Measurements from ENCODE around the gene NRXN3.
A peak's percentile ranks its signal among the peaks of the same experiment; 100 is the strongest.

The NRXN3 gene

GRCh38 chr14:79578470-79578869 is 1408.3 kb downstream of the NRXN3 start:
- in situ Hi-C loops (cut with HindIII; ENCODE audit: low pct_ligation_motif_present, low pct_unique_long_range_greater_than_20kb, low sequenced_read_pairs): no loop called here
- no peak for DNase-seq

GRCh38 chr14:79580414-79580813 is 1410.2 kb downstream of the NRXN3 start:
- in situ Hi-C loops (cut with HindIII; ENCODE audit: low pct_ligation_motif_present, low pct_unique_long_range_greater_than_20kb, low sequenced_read_pairs): no loop called here
- no peak for DNase-seq

DNA sequence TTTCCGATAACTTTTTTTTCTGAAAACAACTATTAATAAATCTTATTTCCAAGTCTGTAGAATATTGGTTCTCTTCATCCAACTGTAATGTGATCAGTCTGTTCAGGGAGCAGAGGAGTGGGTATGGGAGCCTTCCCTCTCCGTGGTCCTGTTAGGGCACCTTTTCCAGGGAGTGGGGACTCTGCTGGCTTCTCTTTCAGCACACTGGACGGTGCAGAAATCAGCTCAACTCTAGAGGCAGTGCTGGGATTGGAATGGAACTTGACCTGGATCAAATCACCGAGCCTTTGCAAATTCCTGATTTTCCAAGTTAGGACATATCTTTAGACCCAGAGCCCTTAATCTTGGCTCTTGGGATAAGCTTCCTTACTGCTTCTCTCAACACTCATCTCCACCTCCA is 1410.7 kb downstream of the NRXN3 start:
- no peak for DNase-seq
- in situ Hi-C loops (cut with HindIII; ENCODE audit: low pct_ligation_motif_present, low pct_unique_long_range_greater_than_20kb, low sequenced_read_pairs): no loop called here

DNA sequence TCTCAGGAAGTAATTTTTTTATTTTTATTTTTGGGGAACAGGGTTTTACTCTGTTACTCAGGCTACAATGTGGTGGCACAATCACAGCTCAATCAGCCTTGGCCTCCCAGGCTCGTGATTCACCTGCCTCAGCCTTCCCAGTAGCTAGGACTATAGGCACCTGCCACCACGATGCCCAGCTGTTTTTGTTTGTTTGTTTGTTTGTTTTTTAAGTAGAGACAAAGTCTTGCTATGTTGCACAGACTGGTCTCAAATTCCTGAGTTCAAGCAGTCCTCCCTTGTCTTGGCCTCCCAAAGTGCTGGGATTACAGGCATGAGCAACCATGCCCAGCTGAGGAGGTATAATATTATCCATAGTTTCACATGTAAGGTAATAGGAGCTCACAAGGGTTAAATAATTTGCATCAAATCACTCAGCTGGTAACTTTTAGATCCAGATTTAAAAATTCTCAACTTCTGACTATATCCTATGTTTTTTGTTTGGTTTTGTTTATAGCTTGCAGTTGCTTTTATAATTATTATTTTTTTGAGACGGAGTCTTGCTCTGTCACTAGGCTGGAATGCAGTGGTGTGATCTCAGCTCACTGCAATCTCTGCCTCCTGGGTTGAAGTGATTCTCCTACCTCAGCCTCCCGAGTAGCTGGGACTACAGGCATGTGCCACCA is 1411.9 kb downstream of the NRXN3 start:
- DNase-seq: peak; percentile 20
- in situ Hi-C loops (cut with HindIII; ENCODE audit: low pct_ligation_motif_present, low pct_unique_long_range_greater_than_20kb, low sequenced_read_pairs): no loop called here

- DNase-seq: no peak
- in situ Hi-C loops (cut with HindIII; ENCODE audit: low pct_ligation_motif_present, low pct_unique_long_range_greater_than_20kb, low sequenced_read_pairs): no loop called here
These were observed 1413.7 kb downstream of the NRXN3 start for GRCh38 chr14:79583738-79584408.

DNA sequence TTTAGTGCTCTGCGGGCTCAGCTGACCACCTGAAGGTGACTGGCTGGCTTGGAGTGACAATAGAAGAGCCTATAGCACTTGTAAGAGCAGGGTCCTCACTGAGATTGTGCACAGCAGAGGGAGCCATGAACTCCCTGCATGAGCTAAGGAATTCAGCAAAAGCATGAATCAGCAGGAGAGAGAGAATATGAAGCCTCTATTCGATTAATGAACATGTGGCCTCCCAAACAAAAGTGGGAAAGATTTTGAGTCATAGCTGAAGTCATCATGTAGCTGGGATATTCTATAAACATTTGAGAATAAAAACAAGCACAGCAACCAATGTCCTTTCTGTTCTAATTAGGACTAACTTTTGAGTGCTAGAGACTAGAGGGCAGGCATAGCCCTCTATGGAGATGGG is 1414.5 kb downstream of the NRXN3 start:
- peak; percentile 46 for DNase-seq
- in situ Hi-C loops (cut with HindIII; ENCODE audit: low pct_ligation_motif_present, low pct_unique_long_range_greater_than_20kb, low sequenced_read_pairs): no loop called here

GRCh38 chr14:79585845-79586244 is 1415.7 kb downstream of the NRXN3 start:
- peak; percentile 31 for DNase-seq
- in situ Hi-C loops (cut with HindIII; ENCODE audit: low pct_ligation_motif_present, low pct_unique_long_range_greater_than_20kb, low sequenced_read_pairs): no loop called here

GRCh38 chr14:79586416-79586815 is 1416.2 kb downstream of the NRXN3 start:
- DNase-seq: no peak

GRCh38 chr14:79586989-79587598 is 1416.9 kb downstream of the NRXN3 start:
- in situ Hi-C loops (cut with HindIII; ENCODE audit: low pct_ligation_motif_present, low pct_unique_long_range_greater_than_20kb, low sequenced_read_pairs): no loop called here
- no peak for DNase-seq

More at GRCh38 chr14:79586416-79586815, 1416.2 kb downstream of the NRXN3 start:
- in situ Hi-C loops (cut with HindIII; ENCODE audit: low pct_ligation_motif_present, low pct_unique_long_range_greater_than_20kb, low sequenced_read_pairs): no loop called here

GRCh38 chr14:79587875-79588274 is 1417.7 kb downstream of the NRXN3 start:
- no peak for DNase-seq
- in situ Hi-C loops (cut with HindIII; ENCODE audit: low pct_ligation_motif_present, low pct_unique_long_range_greater_than_20kb, low sequenced_read_pairs): no loop called here

- DNase-seq: no peak
- in situ Hi-C loops (cut with HindIII; ENCODE audit: low pct_ligation_motif_present, low pct_unique_long_range_greater_than_20kb, low sequenced_read_pairs): no loop called here
These were observed 1418.2 kb downstream of the NRXN3 start for GRCh38 chr14:79588398-79588797.

- in situ Hi-C loops (cut with HindIII; ENCODE audit: low pct_ligation_motif_present, low pct_unique_long_range_greater_than_20kb, low sequenced_read_pairs): no loop called here
- peak; percentile 4 for DNase-seq
These were observed 1426.4 kb downstream of the NRXN3 start for GRCh38 chr14:79596551-79596950.

DNA sequence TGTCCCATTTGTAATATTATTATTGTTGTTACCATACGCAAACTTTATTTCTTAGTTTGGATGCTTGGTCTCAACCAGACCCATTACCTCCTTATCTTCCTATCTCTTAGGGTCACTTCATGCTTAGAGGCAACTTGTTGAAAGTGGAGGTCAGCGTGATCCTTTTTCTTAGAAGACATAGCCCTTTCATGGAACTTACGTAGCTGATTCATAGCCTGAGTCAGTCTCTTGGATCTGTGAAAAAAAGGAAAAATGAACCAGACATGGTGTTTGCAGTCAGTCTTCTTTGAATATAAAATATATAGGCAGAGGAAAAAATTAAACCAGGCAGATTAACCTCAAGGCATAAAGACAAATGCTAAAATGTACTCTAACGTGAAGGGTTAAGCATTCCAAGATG is 1427.4 kb downstream of the NRXN3 start:
- DNase-seq: no peak
- in situ Hi-C loops (cut with HindIII; ENCODE audit: low pct_ligation_motif_present, low pct_unique_long_range_greater_than_20kb, low sequenced_read_pairs): no loop called here

GRCh38 chr14:79598339-79598738 is 1428.2 kb downstream of the NRXN3 start:
- DNase-seq: no peak
- in situ Hi-C loops (cut with HindIII; ENCODE audit: low pct_ligation_motif_present, low pct_unique_long_range_greater_than_20kb, low sequenced_read_pairs): no loop called here

DNA sequence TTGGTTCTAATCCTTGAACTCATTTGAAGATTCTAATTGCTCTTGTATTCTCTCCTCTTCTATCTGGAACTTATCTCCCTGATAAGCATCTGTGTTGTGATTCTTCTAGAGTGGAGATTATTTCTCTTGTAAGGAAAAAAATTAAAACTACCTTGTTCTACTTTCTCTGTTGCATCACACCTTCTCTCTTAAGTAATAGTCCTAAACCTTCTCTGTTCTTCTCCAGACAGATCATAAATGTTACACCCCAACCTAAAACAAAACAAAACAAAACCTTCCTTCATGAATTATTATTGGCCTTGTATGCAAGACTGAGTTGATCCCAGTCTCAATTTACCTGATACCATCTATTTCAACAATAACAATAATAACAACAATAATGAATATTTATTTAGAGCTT is 1429.1 kb downstream of the NRXN3 start:
- in situ Hi-C loops (cut with HindIII; ENCODE audit: low pct_ligation_motif_present, low pct_unique_long_range_greater_than_20kb, low sequenced_read_pairs): no loop called here
- no peak for DNase-seq

GRCh38 chr14:79600406-79600805 is 1430.2 kb downstream of the NRXN3 start:
- no peak for DNase-seq
- in situ Hi-C loops (cut with HindIII; ENCODE audit: low pct_ligation_motif_present, low pct_unique_long_range_greater_than_20kb, low sequenced_read_pairs): no loop called here

DNA sequence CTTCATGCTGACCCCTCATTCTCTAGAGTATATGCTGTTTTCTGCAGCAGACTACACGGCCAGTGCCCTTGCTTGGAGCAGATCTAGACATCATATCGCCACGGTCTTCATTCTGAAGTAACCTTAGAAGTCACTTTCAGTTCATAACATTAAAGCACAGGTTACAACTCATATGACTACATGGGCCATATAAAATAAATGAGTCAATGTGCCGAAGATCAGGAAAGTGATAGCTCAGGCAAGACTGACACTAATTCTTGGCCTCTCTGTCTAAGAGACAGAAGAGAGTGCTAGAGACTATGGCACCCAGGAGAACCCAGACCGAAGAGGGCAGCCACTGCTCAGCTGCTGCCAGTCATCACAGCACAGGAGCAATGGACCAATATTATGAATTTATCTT is 1431.4 kb downstream of the NRXN3 start:
- in situ Hi-C loops (cut with HindIII; ENCODE audit: low pct_ligation_motif_present, low pct_unique_long_range_greater_than_20kb, low sequenced_read_pairs): no loop called here
- DNase-seq: no peak

DNA sequence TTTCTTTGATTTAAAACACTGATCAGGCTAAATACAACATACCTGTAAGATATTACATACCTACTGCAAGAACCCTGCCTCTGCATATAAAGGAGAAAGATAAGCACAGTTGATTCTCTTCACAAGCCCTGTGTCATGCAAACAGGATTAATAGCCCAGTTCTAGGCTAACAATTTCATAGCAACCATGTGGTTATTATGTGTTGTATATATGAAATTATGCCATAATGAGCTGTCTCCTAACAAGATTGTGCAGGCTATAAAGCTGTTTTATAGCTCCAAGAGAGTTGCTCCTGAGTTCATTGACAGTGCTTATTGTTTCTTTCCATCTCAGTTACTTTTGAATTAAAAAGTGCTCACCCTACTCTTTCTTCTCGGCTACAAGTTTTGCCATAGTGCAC is 1431.9 kb downstream of the NRXN3 start:
- in situ Hi-C loops (cut with HindIII; ENCODE audit: low pct_ligation_motif_present, low pct_unique_long_range_greater_than_20kb, low sequenced_read_pairs): no loop called here

DNA sequence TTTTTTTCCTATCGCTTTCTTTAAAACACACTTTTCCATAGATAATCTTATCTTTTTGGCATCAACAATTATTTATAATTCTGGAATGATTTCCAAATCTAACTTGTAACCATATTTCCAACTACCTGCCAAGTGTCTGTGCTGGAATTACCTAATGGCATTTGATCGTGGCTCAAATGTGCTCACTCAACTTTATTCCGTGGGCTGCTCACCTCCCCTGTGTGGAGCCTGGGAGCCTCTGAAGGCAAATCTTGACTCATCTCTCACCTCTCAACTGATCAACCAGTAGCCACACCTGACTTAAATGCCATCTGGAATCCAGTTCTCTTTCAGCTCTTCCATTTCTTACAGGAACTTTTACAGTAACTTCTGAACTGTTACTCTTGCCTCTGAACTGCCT is 1432.6 kb downstream of the NRXN3 start:
- DNase-seq: no peak
- in situ Hi-C loops (cut with HindIII; ENCODE audit: low pct_ligation_motif_present, low pct_unique_long_range_greater_than_20kb, low sequenced_read_pairs): no loop called here

More for the DNA sequence above, 1431.9 kb downstream of the NRXN3 start:
- no peak for DNase-seq

- in situ Hi-C loops (cut with HindIII; ENCODE audit: low pct_ligation_motif_present, low pct_unique_long_range_greater_than_20kb, low sequenced_read_pairs): no loop called here
- DNase-seq: no peak
These were observed 1435.7 kb downstream of the NRXN3 start for GRCh38 chr14:79605849-79606248.

Measured in ACHN (cell line).